HG03039 (cell line): ENCODE measurements around the gene PLD1.
"Not testable (repeated sequence)": the region's sequence is repeated elsewhere in the genome, so short reads cannot be mapped to it uniquely, and the experiment has no call there.

ENCODE experiments used
- ATAC-seq: cut with Tn5 transposase; IDR thresholded peaks from one replicate; pipeline ENCODE4 v1.9.1; 2021; ENCODE audit warnings: mild to moderate bottlenecking, moderate library complexity; ENCODE audit not compliant: unreplicated experiment

Gene PLD1

GRCh38 chr3:171746320-171747222 lies 63.7 kb downstream of the PLD1 start:
- ATAC-seq: not testable (repeated sequence)

GRCh38 chr3:171745577-171746319 lies 64.5 kb downstream of the PLD1 start:
- no peak for ATAC-seq

DNA sequence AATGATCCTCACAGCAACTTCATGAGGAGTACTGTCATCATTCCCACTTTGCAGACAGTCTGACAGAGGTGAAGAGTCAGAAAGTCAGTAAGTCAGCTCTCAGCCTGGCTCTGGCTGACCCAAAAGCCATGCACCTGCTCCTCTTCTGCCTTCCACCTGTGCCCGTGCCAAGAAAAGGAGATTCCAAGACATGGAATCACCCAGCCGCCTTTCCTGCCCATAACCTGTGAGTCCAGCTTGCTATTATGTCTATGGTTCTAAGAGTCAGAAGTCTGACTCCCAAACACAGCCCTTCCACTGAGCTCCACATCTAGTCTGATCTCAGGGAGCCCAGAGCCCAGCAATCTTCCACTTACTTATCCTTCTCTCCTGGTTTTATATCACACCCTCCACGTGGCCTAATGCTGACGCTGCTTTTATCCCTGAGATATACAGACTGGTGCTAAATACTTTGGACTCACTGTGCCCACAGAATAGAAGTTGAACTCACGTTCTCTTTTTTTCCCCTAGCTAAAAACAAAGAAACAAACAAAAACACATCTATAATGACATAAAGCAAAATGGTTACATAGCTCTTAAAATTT lies 66.0 kb downstream of the PLD1 start:
- ATAC-seq: no peak

DNA sequence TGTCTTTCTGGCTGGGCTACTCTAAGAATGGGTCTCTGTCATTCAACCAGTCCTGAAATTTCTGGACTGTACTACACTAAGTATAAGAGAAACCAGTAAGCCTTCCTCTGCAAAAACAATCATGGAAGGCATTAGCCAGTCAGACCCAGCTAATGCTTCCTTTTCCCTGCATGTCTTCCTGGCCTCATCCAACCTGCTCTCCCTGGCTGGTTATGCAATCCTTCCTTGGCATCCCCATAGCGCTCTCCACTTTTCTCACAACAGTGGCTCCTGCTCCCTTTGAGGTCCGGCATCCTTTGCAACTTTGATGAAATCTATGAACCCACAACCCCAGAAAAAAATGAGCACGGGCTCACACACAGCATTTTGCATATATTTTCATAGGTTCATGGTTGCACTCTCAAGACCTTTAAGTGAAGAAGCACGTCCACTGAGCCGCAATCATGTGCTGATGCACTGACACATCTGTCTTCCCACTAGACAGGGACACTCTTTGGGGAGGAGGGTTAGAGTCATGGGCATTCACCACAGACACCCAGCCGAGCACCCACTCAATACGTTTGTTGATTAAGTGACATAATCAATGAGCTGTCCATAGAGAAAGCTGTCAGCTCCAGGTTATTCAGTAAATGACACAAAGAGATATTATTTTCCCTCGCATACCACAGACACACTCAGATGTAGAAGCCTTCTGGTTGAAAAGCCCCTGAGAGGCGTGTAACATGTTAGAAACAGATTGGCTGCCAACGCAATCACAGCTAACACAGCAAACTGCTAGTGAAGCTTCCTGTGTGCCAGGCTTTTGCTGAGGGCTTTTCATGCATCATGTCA lies 66.7 kb downstream of the PLD1 start:
- no peak for ATAC-seq

- ATAC-seq: no peak
Observed at GRCh38 chr3:171741377-171741776, 68.9 kb downstream of the PLD1 start.

- ATAC-seq: no peak
Observed at GRCh38 chr3:171736556-171736955, 73.7 kb downstream of the PLD1 start.

- ATAC-seq: no peak
Observed at GRCh38 chr3:171733561-171733960, 76.7 kb downstream of the PLD1 start.

GRCh38 chr3:171732756-171733155 lies 77.5 kb downstream of the PLD1 start:
- ATAC-seq: no peak

DNA sequence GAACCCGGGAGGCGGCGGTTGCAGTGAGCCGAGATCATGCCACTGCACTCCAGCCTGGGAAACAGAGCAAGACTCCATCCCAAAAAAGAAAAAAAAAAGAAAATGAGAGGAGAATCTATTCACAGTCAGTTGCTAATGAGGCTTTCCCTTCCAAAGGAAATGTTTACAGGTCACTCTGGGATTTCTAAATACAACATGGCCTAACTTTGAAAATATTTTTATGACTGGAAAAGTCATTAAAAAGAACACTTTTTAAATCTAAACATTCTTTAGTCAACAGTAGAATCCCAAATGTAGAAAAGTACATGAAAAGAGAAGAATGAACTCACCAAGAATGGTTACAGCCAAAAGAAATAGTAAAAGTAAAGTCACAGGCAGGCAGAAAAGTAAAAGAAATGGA lies 78.6 kb downstream of the PLD1 start:
- no peak for ATAC-seq

DNA sequence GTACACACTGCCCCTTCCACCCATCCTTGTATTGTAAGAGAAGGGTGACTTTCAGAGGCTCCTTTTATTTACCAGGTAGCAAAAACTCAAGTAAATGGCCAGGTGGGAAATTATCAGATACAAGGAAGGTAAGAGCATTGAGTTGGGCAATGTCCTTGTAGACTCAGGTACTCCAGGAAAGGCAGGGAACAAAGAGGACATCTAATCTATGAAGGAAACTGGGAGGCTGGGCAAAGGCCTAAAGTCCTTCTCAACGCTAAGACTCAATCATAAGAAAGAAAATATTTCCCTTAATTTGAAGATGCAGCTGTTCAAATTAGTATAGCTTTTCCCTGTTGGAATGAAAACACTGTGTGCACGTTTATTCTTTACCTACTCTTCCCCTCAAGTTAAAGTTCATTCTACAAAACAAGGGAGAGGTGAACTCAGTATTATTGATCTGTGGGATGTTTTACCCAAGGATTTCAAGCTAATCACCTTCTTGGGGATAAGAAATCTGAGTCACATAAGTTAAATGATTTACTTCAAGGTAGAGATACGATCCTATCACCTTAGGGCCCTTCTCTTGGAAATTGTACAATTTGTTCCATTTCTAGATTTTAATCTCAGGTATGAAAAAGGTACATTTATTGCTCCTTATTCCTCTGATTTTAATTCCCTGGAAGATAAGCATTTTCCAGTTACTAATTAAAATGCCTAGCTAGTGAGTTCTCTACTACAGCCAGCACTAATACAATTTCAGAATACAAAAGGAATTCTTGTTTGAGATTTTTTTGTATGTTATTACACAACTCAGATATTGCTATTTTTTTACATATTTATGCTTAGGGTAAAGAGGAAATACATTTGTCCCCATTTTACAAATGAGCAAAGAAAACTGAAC lies 80.6 kb downstream of the PLD1 start:
- no peak for ATAC-seq

- no peak for ATAC-seq
Observed at GRCh38 chr3:171727288-171727687, 83.0 kb downstream of the PLD1 start.

DNA sequence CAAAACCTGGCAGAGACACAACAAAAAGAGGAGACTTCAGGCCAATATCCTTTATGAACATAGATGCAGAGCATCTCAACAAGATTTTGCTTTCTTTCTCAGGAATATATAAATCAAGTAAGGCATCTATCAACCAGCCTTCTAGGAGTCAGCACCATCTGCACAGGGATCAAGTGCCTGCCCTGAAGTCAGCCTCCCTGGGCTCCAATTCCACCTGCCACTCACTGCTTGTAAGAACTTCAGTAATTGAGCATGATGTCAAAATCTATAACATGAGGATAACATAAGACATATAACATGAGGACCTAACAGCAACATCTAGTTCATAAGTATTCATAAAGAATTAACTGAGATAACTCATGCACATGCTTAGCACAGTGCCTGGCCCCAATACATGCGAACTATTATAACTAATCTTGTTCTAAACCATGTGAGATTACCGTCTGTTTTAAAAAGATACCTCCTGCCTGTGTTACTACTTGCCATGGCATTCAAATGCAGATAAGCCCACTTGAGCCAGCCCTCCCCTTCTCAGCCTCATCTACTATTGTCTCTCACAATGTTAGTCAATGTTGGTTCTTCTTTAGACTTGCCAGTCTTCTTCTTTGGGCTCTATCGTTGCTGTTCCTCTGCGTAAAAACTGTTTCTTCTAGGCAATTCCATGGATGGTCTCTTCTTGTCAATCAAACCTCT lies 91.6 kb downstream of the PLD1 start:
- ATAC-seq: no peak

DNA sequence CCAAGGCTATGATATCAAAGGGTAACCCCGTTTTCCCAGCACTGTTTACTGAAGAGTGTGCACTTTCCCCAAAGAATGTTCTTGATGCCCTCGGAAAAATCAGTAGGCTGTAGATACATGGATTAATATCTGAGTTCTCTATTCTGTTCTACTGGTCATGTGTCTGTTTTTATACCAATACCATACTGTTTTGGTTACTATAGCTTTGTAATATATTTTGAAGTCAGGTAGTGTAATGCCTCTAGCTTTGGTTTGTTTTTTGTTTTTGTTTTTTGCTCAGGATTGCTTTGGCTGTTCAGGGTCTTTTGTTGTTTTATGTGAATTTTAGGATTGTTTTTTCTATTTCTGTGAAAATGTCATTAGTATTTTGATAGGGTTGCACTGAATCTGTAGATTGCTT lies 95.1 kb downstream of the PLD1 start:
- ATAC-seq: no peak

GRCh38 chr3:171712171-171712938 lies 97.9 kb downstream of the PLD1 start:
- no peak for ATAC-seq

DNA sequence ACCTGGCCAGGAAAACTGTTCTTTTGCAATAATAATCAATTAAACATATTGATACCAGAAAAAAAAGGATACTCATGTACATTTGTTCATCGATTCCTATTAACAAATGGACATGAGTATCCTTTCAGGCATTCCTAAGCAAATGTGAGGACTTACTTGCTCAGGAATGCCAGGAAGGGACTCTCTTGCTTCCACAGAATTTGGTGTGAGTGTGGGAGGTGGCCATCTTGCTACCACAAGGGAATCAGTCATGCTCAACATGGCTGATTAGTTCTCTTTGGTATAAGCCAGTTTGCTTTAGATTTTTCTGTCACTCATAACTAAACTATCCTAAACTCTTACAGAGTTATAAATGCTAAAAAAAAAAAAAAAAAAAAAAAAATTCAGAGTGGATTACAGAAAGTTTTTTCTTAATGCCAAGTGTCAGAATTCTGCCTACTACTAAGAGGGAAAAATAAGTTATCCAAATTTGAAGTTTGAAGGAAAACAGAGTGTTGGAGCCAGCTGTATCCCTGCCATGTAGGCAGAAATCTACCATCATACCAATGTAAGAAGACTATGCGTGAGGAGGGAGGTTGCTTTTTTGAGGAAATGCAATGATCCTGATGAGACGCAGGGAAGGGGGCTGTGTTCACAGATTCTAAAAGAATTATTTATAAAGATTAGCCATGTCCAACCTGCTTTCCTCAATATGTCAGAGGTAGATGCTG lies 98.7 kb downstream of the PLD1 start:
- no peak for ATAC-seq

GRCh38 chr3:171710359-171710758 lies 99.9 kb downstream of the PLD1 start:
- no peak for ATAC-seq

DNA sequence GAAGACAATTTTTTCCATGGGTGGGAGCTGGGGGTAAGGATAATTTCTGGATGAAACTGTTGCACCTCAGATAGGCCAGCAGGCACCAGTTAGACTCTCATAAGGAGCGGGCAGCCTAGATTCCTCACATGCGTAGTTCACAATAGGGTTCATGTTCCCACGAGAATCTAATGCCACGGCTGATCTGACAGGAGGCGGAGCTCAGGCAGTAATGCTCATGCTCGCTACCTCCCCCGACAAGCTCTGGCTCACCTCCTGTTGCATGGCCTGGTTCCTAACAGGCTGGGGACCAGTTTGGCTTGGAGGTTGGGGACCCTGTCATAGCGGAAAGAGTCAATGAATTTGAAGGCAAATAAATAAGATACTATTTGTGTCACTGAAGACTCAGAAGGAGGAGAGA lies 105.5 kb downstream of the PLD1 start:
- no peak for ATAC-seq

- ATAC-seq: no peak
Observed at GRCh38 chr3:171704002-171704401, 106.3 kb downstream of the PLD1 start.
